IPS DF 4.7 (cell line): ENCODE measurements around the gene SNTA1.
"Not testable (repeated sequence)": the region's sequence is repeated elsewhere in the genome, so short reads cannot be mapped to it uniquely, and the experiment has no call there.

Source experiments
- DNase-seq: peaks from one replicate; pipeline ENCODE4 v3.0.0-alpha.2; 2013; ENCODE audit warnings: low spot score; ENCODE audit errors: extremely low read depth

The SNTA1 gene

DNA sequence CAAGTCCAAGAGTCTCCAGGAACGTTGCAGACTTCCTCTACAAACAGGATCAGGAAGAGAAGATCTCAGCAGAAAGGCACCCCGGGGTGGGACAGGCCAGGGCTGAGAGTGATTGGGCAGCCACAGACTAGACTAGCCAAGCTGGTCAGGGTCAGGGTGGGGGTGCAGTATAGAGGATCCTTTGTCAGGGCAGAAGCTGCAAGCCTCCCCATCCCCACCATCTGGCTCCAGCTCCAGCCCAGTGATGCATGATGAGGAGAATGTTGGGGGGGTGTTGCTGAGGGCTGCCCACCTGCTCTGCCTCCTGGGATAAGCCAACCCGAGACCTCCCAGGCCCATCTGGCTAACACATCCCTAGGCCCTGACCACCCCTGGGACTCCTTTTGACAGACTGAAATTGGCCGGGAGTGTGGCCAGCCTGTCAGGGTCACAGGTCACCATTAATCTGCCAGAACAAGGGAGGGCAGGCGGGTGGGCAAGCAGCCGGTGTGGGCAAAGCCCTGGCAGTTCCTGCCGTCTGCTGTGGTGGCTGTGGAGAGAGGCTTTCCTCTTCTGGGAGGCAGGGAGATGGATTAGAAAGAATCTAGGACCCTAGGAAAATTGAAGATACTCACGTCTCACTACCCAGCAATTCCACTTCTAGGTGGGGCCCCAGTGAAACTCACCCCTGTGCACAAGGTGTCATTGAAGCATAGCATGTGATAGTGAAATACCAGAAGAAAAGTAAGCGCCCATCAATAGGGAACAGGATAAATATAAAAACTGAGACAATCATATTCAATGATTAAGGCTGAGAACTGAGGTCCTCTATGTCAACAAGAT, 22.1 kb upstream of the SNTA1 start:
- DNase-seq: no peak

DNA sequence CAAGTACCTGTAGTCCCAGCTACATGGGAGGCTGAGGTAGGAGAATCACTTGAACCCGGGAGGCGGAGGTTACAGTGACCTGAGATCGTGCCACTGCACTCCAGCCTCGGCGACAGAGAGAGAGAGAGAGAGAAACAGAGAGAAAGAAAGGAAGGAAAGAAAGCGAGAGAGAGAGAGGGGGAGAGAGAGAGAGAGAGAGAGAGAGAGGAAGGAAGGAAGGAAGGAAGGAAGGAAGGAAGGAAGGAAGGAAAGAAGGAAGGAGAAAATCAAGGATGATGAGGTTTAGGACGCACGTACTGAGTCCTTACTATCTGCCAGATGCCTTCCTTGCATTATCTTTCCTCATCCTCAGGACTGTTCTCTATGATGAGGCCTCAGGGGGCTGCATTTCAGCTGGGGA, 21.2 kb upstream of the SNTA1 start:
- DNase-seq: not testable (repeated sequence)

DNA sequence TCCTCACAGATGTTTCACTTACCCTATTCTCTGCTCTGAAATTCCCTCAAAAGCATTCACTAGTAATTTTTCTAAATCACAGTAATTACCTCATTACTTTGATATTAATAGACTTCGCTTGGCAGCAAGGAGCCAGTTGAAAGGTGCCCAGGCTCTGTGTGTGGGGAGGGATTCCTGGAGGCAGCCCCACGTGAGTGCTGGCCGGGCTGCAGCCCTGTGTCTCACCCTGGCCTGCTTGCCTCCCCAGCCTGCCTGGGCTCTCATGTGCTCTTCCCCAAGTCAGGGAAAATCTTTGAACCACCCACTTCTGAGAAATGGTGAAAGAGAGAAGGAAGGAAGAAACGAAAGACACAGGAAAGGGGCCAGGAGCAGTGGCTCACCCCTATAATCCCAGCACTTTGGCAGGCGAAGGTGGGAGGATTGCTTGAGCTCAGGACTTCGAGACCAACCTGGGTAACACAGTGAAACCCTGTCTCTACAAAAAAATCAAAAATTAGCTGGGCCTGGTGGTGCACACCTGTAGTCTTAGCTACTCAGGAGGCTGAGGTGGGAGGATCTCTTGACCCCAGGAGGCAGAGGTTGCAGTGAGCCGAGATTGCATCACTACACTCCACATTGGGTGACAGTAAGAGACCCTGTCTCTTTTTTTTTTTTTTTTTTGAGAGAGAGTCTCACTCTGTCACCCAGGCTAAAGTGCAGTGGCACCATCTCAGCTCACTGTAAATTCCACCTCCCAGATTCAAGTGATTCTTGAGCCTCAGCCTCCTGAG, 20.0 kb upstream of the SNTA1 start:
- DNase-seq: no peak

DNA sequence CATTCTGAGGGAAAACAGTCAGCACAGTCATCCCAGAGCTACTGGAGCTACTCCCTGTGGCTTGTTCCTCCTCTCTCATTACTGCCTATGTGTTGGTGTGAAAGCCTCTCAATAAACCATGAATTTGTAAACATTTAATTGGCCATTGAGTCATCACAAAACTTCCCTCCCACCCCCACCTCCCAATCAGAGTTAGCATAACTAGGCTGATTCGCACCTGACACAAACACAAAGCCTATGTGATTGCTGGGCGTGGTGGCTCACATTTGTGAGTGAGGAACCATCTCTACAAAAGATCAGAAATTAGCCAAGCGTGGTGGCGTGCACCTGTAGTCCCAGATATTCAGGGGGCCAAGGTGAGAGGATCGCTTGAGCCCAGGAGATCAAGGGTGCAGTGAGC, 17.1 kb upstream of the SNTA1 start:
- no peak for DNase-seq

DNA sequence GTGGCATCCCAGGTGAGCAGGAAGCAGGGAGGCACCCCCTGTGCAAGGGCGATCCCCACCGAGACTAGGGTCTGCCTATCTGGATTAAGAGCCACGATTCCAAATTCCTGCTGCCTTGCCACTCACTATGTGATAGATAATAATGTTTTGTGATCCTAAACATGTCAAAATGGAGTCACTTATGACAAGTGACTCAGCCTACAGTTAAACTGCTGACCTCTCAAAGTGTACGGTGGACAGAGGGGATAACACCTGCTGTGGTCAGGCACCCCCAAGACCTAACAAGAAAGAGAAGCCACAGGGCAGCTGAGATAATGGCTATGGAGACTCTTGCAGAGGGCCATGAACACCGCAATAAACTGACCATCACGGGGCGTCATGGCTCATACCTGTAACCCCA, 16.0 kb upstream of the SNTA1 start:
- no peak for DNase-seq

DNA sequence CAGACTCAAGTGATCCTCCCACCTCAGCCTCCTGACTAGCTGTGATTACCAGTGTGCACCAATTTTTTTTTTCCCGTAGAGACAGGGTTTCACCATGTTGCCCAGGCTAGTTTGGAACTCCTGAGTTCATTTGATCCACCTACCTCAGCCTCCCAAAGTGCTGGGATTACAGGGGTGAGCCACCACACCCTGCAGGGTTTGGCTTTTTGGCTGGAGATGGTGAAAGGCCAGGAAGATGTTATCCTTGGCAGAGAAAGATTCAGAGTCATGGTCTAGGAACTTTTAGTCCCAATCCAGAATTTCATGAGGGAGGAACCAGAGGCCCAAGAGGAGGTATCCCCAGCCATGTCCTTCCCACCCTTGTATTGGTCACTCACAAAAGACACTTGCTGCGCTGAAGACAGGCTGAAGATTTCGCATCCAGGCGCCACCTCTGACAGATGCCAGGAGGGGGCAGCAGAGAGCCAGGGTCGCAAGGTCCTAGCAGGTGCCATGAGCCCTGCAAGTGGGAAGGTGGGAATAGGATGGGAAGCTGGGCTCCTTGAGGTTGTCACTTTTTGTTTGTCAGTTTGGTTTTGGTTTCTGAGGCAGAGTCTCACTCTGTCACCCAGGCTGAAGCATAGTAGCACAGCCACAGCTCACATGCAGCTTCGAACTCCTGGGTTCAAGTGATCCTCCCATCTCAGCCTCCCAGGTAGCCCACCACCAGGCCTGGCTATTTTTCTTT, 13.5 kb upstream of the SNTA1 start:
- DNase-seq: not testable (repeated sequence)

DNA sequence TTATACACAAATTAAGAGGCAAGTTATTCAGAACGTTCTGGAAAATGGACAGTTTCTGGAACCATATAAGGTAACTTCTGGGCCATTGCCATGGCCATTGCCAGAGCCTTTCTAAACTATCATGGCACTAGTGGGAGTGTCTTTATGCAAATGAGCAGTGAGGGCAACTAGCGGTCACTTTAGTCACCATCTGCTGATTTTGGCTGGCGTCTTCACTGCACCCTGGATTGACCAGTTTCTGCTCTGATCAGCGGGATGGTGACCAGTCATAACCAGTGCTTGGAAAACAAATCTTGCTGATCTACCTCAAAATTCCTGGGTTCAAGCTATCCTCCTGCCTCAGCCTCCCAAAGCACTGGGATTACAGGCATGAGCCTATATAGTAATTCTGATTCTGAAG, 7.3 kb upstream of the SNTA1 start:
- no peak for DNase-seq

DNA sequence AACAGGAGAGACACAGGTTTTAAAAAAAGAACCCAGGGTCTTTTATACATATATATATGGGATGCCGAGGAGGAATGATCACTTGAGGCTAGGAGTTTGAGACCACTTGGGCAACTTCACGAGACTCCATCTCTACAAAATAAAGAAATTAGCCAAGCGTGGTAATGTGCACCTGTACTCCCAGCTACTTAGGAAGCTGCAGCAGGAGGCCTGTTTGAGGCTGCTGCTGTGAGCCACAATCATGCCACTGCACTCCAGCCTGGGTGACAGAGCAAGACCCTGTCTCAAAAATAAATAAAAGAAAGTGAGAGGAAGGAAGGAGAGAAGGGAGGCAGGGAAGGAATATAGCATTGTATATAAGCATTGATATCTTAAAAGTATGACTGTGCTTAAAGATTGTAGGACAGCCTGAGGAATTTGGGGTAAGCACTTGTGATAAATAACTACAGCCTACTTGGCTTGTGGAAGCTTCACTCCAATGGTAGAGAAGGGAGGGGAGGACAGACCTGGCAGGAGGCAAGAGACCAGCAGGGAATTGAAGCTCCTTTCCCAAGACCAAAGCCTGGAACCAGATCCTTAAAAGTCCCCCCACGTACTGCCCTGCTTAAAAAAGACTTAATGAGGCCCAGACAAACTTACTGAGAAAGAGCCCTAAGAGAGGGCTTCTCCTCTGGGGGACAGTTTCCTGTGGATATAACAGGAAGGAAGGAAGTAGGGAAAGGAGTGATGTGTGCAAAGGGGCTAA, 2.5 kb upstream of the SNTA1 start:
- no peak for DNase-seq

DNA sequence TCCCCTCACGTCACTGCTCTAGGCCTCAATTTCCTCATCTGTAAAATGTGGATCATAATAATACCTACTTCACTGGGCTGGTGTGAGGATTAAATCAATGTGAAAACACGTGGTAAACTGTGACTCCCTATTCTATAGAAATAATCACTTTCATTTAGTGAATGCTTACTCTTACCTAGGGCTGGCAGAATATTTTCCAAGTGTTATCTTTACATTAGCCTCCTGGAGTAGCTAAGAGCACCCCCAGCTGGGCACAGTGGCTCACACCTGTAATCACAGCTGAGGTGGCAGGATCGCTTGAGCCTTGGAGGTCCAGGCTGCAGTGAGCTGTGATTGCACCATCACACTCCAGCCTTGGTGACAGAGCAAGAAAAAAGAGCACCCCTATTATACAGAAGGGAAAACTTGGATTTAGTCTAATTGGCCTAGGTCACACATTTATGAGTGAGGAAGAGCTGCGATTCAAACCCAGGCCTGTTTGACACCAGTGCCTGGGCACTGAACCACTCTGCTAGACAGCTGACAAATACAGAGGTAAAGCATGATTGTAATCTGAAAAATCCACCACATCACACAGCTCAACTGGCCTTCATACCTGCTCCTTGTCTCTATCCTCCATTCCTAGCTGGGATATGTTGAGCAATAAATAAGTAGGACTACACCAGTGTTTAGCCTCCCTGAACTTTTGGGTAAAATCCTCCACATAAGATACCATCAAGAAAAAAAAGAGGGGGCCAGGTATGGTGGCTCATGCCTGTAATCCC, 1.4 kb upstream of the SNTA1 start:
- DNase-seq: no peak

DNA sequence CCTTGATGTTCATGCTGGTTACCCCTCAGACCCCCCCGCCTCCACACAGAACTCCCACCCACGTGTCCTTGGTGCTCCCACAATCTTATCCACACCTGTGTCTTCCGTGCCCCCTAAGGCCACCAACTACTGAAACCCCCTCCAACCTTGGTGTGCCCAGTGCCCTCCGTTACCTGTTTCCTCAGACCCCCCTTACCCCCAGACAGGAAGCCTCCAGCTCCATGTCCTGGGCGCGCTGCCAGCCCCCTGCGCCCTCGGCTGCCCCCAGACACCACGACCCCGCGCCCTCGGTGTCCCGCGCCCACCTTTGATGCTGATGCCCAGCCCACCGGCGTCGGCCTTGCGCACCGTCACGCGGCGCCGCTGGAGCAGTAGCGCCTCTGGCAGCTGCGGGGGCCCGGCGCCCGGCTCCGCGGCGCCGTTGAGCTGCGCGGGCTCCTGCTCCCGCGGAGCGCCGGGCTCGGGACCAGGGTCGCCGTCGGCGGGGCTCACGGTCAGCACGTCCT, 504 bp downstream of the SNTA1 start:
- no peak for DNase-seq

DNA sequence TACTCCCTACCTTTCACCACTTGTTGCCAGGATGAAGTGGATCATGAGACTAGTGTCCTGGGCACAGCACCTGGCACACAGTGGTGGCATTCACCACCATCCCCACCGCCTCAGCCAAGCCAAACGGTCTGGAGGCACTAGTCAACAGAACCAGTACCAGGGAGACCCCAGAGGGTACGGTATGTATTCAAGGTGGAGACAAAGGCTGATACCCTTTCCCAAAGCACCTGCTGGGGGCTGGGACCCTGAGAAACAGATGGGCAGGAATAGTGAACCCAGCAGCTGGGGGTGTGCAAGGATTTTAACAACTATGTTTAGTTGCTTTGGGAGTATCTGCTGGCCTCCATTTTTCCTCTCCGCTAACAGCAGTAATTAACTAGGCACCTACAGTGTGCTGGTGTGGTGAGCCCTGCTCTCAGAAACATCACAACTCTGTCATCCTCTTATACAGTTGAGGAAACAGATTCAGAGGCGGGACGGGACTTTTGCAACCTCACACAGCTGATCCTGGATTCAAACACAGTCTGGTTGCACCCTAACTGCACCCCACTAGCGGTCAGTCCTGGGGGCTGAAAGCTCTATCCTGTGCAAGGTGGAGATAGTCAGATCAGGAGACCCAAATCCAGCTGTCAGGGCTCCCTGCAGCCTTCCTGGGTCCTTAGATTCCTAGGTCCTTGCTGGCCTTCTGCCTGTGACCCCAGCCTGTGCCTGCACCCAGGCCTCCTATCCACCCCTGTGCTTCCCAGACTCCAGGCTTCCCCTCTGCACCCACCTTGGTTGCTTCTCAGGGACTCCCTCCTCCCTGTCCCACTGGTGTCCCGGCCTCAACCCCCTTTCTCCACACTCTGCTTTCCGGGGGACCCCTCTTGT, 1.2 kb downstream of the SNTA1 start:
- DNase-seq: no peak

DNA sequence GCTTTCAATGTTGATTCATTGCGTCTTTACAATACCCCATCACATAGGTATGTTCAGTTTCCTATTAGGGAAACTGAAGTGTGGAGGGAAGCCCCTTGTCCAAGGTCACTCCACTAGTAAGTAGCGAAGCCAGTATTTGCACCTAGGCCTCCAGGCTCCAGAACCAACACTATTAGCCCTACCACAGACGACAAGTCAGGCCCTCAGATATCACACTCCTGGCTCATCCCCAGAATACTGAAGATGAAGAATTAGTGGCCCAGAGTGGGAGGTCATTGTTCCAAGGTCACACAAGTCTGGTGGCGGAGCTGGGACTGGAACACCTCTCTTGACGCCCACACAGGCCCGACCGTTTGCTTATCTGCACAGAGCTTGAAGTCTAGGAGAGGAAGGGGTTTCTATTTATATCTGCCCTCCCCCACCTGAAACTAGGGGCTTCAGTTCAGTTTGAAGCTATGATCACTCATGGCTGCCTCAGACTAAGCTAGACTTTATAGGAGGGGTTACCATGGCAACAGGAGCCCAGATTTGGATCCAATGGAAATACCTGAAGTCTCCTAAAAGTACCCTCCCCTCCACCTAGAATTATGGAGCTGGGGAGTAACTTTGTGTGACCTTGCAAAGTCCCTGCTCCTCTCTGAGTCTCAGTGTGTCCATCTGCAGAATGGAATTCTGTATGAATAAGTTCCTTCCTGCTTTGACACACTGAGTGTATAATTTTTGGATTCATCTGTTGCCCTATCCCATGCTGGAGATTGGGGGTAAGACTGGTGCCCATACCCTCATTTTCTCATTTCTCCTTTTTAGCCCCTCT, 2.2 kb downstream of the SNTA1 start:
- DNase-seq: no peak

DNA sequence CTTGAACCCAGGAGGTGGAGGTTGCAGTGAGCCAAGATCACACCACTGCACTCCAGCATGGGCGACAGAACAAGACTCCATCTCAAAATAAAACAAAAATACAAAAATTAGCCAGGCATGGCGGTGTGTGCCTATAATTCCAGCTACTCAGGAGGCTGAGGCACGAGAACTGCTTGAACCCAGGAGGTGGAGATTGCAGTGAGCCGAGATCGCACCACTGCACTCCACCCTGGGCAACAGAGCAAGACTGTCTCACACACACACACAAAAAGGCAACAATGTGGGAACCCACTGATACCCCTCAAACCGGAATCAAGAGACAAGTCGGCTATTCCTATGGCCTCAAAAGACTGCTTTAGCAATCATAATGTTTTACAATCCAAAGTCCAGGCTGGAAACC, 3.0 kb downstream of the SNTA1 start:
- DNase-seq: not testable (repeated sequence)

DNA sequence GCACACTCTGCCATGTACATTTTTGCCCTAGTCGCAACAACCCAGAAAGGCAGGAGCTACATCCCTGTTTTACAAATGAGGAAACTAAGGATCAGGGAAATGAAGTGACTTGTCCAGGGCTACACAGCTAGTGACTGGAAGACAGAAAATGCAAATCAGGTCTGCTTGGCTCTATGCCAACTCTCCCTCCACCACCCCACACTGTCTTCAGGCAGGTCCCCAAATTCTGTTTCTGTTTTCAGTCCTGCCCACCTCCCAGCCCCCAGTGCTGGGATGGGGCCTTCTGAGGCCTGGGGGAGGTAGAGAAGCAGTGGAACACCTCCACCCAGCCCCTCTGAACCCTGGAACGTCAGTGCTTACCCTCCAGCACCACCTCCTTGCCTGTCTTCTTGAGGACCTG, 5.1 kb downstream of the SNTA1 start:
- DNase-seq: no peak

DNA sequence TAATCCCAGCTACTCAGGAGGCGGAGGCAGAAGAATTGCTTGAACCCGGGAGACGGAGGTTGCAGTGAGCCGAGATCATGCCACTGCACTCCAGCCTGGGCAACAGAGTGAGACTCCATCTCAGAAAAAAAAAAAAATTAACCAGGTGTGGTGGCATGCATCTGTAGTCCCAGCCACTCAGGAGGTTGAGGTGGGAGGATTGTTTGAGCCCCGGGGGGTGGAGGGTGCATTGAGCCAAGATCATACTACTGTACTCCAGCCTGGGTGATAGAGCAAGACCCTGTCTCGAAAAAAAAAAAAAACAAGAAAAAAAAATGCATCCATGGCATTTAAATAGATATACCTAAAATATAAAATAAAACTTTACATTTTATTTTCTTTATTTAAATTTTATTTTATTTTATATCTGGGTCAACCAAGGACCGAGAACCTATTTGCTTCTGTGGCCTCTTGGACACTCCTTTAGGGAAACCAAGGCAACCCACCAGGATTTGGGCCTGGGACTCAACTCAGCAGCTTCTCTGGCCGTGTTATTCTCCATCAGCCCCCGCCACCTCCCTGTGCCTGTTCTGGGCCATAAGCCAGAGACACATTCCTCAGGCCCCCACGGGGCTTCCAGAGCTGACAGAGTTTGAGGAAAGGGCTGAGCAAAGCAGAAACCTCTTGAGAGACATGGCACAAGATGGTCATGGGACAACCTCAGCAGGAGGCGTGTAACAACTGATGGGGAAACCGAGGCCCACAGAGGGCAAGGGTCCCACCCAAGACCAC, 6.2 kb downstream of the SNTA1 start:
- no peak for DNase-seq

DNA sequence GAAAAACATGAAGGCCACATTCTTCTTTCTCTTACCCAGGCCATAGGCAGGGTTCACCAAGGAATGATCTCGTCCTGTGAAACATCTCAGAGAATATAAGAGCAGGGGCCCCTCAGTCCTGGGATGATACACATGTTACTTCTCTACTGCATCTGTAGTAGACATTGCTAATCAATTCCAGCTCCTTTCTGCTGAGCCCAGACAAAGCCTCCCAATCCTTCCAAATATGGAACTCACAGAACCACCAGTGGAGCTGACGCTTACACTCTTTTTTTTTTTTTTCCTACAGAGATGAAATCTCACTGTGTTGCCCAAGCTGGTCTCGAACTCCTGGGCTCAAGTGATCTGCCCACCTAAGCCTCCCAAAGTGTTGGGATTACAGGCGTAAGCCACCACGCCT, 9.1 kb downstream of the SNTA1 start:
- DNase-seq: no peak

DNA sequence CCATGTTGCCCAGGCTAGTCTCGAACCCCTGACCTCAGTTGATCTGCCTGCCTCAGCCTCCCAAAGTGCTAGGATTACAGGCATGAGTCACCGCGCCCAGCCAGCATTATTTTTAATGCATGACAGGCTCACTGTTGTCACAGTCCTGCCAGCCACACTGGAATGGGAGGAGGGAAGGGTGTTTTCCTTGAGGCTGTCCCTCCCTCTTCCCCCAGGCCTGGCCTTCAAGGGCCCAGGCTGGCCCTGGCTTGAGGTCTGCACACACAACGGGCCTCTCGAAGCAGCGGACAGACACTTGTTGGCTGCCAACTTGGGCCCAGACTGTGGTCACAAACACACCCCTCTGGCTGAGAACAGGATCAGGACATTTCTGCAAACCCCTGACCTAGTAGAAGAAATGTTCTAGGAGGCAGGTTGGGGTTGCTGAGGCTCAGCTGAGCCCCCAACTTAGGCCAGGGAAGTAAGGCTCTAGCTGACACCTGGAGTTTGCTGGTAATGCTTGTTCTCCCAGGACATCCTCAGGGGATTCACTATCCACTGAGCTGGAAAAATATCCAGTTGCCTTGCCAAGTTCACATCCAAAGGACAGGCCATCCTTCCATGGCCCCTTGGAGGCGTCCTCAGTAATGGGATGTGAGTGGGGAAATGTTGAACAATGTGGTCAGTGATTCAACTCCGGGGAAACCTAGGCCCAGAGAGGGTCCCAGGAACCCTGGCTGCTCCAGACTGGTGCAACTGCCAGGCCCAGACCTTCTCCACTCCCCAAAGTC, 9.9 kb downstream of the SNTA1 start:
- DNase-seq: no peak
